Heart left ventricle (tissue), 13 donors: ENCODE measurements around the gene KRTAP21-1.

Experiments
- CTCF ChIP-seq, 12 donors: fragments of 200-600 bp; sonication (generic) in 4 of 12; IDR thresholded peaks; one replicate each; pipeline versions ENCODE4 v1.5.0 to v1.8.0; 2018 to 2022; ENCODE audit warnings: antibody characterized with exemption in 12 of 12, mild to moderate bottlenecking in 5 of 12
- POLR2A ChIP-seq, 2 donors: fragments of 450-650 bp; IDR thresholded peaks; one replicate each; pipeline ENCODE4 v1.6.1; 2017; ENCODE audit warnings: antibody characterized with exemption in 2 of 2, mild to moderate bottlenecking in 2 of 2, moderate library complexity in 2 of 2
- donor health status: ischemic (EF 13 %, LVEDD 7.1; RV severe dilation, severe dysfunction).
- donor health status: DM: no; HTN: yes; CAD: no.
- donor health status: DM: no; HTN: no; CAD: no.
- donor health status: ischemic (EF 25% LVEDD 6.9; RV normal size, moderate dysfunction).
- donor health status: ischemic (EF 25% LVEDD 5.7; RV mildly dilated, moderate dysfunction).
- donor health status: ischemic (EF 35%, LVEDD 5.7; RV mildly dilated, moderate dysfunction).
- donor health status: nonischemic (EF 11% LVEDD 7.7; RV severe dilation, severe dysfunction).
- donor health status: DM: yes; HTN: yes; CAD: no.
- donor health status: PGD.
- donor health status: ischemic (EF 29% LVEDD 5.4; RV normal size, mild dysfunction).
- donor health status: nonischemic (EF 23%, LVEDD 6.1; RV moderate dilation, normal function).

- TF ChIP-seq CTCF (IDR thresholded peaks at IDR 0.05) (no peak), POLR2A (IDR thresholded peaks at IDR 0.05) (no peak)
Observed at GRCh38 chr21:30714456-30714855, 40.8 kb downstream of the KRTAP21-1 start.
